Posterior cingulate gyrus (tissue), 11 donors: Measurements from ENCODE around the gene PBX1.
"Not testable (repeated sequence)": the region's sequence is repeated elsewhere in the genome, so short reads cannot be mapped to it uniquely, and the experiment has no call there.

Experiments
- DNase-seq, 10 donors: peaks; one replicate each; pipeline versions ENCODE4 v3.0.0 to v3.0.0-alpha.2; 2020 to 2021; ENCODE audit warnings: mixed read lengths in 3 of 10
- intact Hi-C: fragments of 100-400 bp; cut with DNase I; formaldehyde crosslinking; loops from one replicate; pipeline ENCODE4 v1.15.1; 2023

PBX1 gene

DNA sequence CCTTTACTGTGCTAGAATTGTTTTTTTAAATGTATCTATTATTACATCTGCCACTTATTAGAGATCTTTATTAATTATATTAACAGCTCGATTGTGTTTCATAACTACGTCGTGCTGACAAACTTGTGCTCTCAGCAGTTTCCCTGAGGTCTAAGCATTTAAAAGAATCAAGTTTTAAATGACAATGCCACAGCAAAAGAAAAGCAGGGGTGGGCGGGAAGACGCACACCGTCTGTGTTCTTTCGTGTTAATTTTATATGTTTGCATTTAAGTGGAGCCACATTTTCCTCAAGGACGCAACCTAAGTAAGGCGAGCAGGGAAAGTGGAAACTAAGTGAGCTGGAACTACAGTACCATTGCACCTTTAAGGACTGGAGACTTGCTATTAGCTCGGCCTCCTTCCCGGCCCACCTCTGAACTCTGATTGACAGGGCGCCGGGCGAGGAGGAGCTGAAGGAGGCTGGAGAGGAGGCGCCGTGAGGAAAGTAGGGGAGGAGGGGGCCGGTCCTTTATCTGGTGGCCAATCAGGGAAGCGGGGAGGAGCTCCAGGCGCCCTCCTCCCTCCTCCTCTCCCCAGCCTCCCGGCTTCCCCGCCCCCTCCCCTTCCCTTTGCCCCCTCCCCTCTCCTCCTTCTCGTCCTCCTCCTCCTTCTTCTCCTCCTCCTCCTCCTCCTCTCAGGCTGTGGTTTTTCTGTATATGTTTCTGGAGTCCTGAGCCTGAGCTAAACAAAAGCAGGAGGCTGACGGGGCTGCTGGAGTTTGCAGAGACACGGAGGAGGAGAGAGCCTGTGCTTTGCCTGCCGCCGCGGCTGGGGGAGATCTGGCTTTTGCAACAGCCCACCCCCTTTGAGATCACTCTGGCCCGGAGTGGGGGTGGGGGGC, at the start of gene PBX1:
TSS of gene PBX1 (plus strand) at position 724 of the 881 bp plus-strand sequence.
- peak; percentile 90 to 100 (median 96) for DNase-seq
- intact Hi-C loops = loop anchor here (5.0 kb wide), 1 partner anchor 229 kb away; no protein-coding TSS in a partner anchor

DNA sequence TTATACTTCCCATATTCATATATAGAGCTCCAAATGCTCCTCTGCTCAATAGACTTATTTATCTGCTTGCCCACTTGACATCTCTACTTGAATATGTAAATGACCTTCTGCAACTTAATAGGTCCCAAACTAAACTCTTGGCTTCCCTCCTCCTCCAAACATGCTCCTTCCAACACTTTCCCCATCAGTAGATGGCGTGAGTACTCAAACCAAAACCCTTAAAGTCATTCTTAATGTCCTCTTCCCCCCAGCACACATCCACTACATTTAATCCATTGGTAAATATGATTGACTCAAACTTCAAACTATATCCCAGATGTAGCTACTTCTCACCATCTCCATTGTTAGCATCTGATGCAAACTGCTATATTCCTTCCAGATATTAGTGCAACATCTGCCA, 48.5 kb upstream of the PBX1 start:
- intact Hi-C loops = no loop called here
- no peak for DNase-seq

DNA sequence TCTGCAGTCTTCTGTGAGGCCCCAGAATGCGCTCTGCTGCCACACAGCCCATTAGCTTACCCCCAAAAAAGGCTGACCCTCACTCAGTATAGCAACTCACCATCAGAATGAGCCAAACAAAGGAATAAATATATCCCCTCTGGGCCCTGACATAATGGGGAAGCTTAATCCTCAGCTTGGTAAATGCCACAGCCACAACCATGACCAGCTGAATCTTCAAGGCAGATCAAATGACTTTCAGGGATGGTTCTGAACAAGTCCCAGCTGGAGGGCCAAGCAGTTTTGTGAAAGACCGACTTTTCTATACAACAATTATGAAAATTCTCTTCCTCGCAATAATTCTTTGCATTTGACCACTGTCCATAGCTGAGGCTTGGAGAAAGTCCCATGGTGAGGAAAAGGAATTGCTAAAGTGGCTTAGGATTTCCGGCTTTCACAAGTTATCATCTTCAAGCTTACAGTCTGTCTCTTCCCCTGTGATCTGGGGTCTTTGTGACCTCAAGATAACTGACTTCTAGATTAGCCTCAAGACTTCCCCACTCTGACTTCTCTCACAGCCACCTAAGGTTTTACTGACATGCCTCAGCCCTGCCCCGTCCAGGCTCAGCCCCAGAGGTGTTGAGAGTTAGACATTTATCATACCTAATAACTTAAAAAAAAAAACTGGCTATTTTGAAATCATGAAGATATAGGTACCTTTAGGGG, 47.8 kb upstream of the PBX1 start:
- intact Hi-C loops = no loop called here
- DNase-seq = no peak

DNA sequence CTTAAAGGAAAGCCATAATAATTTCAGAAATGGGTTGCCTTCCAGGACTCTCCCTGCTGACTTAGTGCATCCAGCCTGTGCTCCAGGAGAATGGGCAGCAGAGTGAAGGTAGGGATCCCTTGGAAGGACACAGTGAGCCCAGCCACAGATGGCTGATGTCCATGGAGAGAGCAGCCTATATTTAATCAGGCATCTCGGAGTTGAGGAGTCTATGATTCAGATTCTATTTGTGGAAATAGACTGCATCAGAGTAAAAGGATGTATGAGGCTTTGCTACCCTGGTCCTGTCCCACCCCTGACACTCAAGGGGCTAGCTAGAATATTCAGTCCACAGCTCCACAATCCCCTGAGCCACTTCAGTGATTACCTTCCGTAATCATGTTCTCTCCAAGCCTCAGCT, 43.8 kb upstream of the PBX1 start:
- intact Hi-C loops = no loop called here
- DNase-seq = peak in 3 of 10 donors; percentile 7 to 16 (median 12)

DNA sequence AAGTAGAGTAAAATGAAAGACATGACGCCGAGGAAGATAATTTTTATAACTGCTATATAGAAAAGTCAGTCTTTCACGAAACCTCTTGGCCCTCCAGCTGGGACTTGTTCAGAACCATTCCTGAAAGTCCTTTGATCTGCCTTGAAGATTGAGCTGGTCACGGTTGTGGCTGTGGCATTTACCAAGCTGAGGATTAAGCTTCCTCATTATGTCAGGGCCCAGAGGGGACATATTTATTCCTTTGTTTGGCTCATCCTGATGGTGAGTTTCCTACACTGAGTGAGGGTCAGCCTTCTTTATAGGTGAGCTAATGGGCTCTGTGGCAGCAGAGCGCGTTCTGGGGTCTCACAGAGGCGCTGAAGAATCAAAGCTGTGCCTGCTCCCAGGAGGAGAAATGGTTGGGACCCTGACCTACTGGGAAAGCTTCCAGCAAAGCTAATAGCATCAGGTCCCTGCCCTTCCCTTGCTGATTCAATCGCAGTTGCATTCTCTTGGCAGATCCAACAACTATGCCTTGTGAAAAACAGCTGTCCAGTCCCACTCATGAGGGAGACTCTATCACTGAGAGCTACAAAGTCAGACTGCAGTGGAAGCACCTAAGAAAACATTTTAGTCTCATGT, 43.2 kb upstream of the PBX1 start:
- intact Hi-C loops = no loop called here
- DNase-seq = no peak

DNA sequence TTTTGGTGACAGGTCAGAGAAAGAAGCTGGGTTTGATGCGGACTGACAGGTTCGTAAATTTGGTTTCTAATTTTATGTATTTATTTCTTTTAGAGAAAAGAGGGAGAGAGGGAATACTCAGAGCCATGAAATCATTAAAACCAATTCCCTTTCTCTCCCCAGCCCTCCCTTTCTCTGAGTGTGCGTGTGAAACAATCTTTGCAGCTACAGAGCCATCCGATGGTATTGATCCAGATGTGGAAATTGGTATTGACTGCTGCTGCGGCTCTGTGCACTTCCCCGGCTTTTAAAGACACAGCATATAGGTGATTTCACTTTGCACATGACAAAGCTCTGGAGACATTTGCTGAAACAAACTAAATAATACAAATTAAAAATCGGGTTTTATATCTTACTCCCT, 42.4 kb upstream of the PBX1 start:
- intact Hi-C loops = no loop called here
- no peak for DNase-seq

DNA sequence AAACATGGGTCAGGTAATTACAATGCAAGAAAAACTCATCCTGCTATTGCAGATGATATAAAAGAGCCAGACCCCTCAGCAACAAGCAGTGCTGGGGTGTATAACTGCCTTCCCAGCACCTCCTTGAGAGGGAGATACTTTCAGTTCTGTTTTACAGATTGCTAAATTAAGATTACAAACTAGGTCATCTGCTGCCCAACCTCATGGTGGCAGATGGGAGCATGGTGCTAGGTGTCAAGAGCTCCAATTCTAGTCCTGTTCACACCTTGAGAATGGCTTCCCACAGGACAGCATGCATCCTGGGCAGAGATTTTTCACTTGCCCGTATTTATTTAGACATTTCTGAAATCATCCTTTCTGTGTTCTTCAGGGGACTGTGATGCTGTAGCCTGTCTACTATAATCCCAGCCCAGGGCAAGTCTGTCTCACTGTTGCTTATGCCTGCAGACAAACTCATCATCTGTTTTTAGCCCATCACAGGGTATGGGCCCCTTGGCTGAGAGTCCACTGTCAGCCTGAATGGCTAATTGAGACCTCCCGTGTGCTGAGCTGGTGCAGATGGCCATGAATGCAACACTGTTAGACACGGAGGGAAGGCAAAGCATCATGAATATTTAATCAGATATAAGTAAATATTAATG, 40.2 kb upstream of the PBX1 start:
- peak in 4 of 10 donors; percentile 11 to 77 (median 18) for DNase-seq
- intact Hi-C loops = no loop called here

DNA sequence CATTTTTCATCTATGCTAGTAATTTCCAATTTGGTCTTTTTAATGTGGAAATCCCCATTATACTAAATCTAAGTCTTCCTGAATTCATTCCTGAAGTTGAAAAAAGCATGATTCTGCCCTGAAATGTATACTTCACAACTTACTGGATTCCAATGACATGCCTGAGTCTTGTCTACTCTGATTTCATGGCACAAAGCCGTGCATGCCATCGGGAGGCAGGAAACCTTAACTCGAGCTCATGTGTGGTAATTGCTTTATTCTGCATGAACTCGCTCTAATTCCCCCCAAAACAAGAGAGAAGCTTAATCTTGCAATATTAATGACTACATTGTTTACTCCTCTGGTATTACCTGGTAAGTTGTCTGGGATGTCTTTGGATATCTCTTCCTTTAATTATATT, 39.6 kb upstream of the PBX1 start:
- DNase-seq = no peak
- intact Hi-C loops = no loop called here

DNA sequence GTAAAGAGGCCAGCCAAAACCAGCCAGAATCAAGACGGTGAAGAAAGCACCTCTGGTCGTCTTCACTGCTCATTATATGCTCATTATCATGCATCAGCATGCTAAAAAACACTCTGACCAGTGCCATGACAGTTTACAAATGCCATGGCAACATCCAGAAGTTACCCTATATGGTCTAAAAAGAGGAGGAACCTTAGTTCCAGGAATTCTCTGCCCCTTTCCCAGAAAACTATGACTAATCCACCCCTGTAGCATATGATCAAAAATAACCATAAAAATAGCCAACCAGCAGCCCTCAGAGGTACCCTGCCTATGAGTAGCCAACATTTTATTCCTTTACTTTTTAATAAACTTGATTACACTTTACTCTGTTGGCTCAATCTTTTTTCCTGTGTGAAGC, 34.2 kb upstream of the PBX1 start:
- intact Hi-C loops = no loop called here

DNA sequence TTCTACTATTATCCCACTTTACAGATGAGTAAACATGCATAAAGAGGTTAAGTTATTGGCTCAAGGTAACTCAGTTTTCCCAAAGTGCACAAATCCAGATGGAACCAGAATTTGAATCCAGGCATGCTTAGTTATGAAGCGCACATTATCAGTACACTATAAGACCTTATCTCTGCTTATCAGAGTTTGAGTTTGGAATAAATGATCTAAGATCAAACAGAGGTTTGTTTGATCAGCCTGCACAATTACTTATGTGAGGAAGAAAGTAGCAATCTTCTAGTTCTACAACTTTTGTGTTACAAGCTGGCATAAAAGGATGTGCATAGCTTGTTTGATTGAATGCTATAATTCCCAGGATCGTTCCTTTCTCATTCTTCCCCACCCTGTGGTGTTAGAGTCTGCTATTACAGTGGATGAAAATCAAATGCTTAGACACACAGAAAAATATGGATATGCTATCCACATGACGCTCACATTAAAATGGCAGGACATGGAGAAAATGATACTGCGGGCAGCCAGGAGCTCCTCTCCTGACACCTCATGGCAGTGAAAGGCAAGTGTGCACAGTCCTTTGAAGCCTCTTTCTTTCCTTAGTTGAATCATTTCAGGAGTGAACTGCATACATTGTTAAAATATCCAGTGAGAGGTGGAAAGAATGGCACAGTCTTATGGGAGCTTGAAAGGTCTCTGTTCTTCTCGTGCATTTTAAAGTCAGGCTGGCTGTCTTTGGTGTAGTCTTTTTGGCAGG, 23.9 kb upstream of the PBX1 start:
- intact Hi-C loops = no loop called here
- no peak for DNase-seq

More for the DNA sequence above, 34.2 kb upstream of the PBX1 start:
- DNase-seq = no peak

DNA sequence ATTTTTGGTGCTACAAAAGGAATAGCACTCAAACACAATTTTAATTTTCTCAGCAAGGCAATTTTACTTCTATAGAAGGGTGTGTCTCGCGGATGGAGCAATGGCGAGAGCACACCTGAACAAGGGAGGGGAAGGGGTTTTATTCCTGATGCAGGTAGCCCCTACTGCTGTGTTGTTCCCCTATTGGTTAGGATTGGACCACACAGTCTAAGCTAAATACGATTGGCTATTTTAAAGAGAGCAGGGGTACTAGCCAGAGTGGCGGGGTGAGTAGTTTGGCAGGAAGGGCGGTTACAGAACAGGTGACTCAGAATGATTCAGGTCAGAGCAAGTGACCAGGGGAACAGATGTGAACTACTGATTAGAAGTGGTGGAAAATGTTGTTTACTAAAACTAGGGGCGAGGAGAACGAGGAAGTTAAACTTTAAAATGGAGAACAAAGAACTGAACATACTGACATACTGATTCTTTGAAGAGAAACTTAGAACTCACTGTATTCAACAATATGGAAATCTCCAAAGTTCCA, 6.5 kb upstream of the PBX1 start:
- intact Hi-C loops, DNase-seq: not testable (repeated sequence)

DNA sequence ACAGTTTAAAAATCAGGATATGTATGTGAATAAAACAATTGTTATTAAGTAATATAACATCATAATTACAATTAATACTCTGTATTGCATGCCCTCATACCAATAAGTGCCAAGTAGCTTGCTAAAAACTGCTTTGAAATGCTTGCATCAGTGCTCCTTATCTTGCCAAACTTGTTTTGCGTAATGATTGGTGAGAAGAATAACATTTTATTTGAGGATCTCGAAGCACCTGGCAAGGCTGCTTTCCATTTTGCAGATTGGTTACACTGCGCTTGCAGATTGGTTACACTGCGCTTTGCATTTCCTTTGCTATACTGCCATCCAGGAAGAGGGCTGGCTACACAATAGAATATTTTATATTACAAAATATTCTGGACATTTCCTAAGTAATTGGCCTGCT, 1.7 kb upstream of the PBX1 start:
- DNase-seq = no peak
- intact Hi-C loops = loop anchor here (5.0 kb wide), 1 partner anchor 230 kb away; no protein-coding TSS in a partner anchor

DNA sequence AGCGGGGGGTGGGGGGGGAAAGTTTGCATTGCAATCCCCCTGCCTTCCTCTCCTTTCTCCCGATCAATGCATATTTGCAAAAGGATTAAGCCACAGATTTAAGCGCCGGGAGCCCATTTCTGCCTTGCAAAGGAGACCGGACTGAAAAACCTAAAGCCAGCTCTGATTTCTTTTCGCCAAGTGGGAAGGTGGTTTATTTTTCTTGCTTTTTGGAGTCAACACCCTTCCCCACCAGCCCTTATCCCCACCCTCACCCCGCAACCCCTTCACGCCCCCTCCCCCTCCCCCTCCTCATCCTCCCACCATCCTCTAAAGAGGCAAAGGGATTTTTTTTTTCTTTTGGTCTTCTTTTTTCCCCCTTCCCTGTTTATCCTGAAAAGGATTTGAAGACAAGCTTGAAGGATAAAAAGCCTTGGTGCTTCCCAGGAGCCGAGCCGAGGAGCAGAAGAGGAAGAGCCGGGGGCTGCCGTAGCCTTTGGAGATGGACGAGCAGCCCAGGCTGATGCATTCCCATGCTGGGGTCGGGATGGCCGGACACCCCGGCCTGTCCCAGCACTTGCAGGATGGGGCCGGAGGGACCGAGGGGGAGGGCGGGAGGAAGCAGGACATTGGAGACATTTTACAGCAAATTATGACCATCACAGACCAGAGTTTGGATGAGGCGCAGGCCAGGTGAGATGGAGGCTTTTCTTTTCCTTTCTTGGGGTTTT, 513 bp downstream of the PBX1 start:
- intact Hi-C loops = loop anchor here (5.0 kb wide), 2 partner anchors 228 to 513 kb away; no protein-coding TSS in a partner anchor
- peak; percentile 25 to 87 (median 40) for DNase-seq

DNA sequence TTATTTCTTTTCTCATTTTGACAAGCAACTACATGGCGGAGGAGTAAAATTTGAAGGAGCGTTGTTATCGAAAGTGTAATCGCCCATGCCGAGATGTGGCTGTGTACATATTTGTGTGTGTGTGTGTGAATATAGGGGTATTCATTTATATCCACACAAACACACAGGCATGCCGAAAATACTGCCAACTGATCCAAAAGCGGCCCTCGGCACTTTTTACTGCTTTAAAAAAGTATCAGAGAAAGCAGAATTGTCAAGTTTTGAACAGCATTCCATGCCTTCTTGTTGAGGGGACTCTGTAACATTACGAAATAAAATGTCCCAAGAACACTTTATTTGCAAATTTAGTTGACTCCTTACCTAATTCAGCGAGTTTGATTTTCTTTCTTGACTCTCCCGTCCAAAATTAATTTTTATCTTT, 1.1 kb downstream of the PBX1 start:
- intact Hi-C loops = loop anchor here (5.0 kb wide), 1 partner anchor 512 kb away; no protein-coding TSS in a partner anchor
- DNase-seq = peak in 2 of 10 donors; percentile 18 to 35

DNA sequence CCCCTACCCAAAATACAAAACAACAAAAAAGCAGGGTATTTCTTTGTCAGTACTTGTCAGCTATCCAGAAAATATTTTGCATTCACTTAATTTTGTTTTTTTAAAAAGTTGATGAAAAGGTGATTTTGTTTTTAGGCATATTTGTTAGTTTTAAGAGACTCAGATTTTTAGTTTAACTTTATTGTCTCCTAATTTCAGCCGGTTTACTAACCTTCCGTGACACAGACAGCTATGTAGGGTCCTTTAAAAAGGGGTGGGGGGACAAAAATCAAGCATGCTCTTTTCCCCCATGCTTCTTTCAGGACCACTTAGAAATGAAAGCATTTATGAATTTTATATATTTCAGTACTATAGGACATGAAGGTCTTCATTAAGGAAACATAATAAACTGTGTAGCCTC, 1.6 kb downstream of the PBX1 start:
- intact Hi-C loops = loop anchor here (5.0 kb wide), 1 partner anchor 512 kb away; no protein-coding TSS in a partner anchor
- DNase-seq = no peak

DNA sequence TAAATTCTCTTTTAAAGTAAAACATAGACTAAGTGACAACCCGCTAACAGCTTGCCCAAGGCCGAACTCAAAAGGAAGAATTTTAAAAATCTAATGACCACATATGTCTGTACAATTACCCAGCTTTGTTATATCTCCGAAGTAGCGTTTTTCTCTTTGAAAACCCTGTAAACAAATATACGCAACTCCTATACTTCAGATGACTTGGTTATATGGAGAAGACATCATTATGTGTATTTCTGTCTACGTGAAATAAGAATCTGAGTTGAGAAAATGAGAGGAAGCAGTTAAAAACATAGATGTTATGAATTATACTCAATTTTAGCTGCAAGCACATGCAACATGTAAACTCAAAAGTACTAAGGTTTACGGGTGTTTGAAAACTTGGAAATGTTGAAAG, 2.0 kb downstream of the PBX1 start:
- intact Hi-C loops = loop anchor here (5.0 kb wide), 1 partner anchor 511 kb away; no protein-coding TSS in a partner anchor
- no peak for DNase-seq

DNA sequence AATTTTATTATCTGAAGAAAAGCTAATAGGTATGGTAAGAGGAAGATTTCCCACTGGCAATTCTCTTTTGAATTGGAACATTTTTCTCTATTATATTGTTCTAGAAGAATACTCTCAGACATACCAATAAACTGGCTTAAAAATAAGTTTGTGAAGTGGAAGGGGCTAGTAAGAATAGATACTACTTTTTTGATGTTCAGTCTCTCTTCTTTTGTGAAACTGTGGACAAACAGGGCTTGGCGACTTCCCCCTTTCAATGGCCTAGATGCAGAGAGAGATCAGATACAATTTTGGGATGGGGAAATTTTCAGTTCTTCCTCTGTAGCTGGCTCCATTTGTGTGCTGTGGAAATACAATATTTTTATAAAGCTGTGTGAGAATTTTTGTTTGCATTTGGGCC, 2.5 kb downstream of the PBX1 start:
- intact Hi-C loops = loop anchor here (5.0 kb wide), 1 partner anchor 511 kb away; no protein-coding TSS in a partner anchor
- no peak for DNase-seq

DNA sequence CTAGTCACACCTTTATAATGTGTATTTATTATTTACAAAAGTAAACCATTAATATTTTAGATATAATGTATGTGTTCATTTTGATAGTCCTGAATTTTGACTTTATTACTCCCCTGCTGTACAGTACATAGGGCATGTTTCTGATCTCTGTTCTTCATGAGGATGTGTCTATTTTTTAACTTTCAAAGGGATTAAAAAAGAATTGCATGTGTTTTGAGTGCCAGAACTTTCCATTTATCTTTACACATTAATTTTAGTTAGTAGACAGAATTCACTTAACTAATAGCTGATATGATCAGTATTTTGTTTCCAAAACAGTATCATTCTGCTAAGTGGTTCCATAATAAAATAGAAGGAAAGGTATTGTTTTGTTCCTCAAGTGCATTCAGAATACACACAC, 3.1 kb downstream of the PBX1 start:
- DNase-seq = no peak
- intact Hi-C loops = loop anchor here (5.0 kb wide), 1 partner anchor 510 kb away; no protein-coding TSS in a partner anchor

DNA sequence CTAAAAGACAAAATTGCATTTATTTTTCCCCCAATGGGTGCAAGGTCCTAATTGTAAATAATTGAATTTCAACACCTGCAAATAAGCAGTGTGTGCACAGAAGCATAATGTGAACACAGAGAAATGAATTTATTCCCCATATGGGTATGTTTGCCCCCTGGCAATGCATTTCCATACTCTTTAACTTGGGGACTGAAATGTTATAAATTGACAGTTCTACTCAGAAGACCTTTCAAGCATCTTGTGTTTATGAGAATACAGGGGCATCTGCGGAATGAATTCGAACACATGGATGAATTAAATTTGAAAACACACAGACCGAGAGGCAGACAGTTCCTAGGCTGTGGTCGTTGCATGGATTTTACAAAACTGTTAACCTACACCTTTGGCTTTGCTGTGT, 3.5 kb downstream of the PBX1 start:
- intact Hi-C loops = loop anchor here (5.0 kb wide), 1 partner anchor 510 kb away; no protein-coding TSS in a partner anchor
- no peak for DNase-seq
